HEK293T (cell line): ENCODE measurements around the gene TAOK1.
A peak's percentile ranks its signal among the peaks of the same experiment; 100 is the strongest.

Source experiments
- CTCF ChIA-PET: fragments of 350-600 bp; formaldehyde crosslinking; extraction: SDS; loops from one replicate; lab custom pipeline; 2021; ENCODE audit warnings: antibody characterized with exemption, inconsistent platforms; lab: Yijun Ruan, JAX
- POLR2A ChIA-PET: fragments of 350-600 bp; formaldehyde crosslinking; extraction: SDS; loops from one replicate; lab custom pipeline; 2020; ENCODE audit warnings: antibody characterized with exemption, inconsistent platforms; lab: Yijun Ruan, JAX
- DNase-seq: peaks from one replicate; pipeline ENCODE4 v3.0.0; 2012; ENCODE audit warnings: mixed read lengths; ENCODE audit errors: extremely low spot score
- ARNT ChIP-seq: fragments of 450-650 bp; IDR thresholded peaks from 2 replicates; pipeline ENCODE4 v1.6.1; 2017; ENCODE audit warnings: mild to moderate bottlenecking
- BHLHE40 ChIP-seq: fragments of 450-650 bp; IDR thresholded peaks from 2 replicates; pipeline ENCODE4 v1.6.1; 2016; ENCODE audit warnings: mild to moderate bottlenecking, moderate library complexity, borderline replicate concordance
- CTBP1 ChIP-seq: fragments of 450-650 bp; IDR thresholded peaks from 2 replicates; pipeline ENCODE4 v1.6.1; 2016; ENCODE audit warnings: borderline replicate concordance
- ELF4 ChIP-seq: fragments of 450-650 bp; IDR thresholded peaks from 2 replicates; pipeline ENCODE4 v1.6.1; 2017; ENCODE audit warnings: antibody characterized with exemption
- FOXA1 ChIP-seq: fragments of 450-650 bp; IDR thresholded peaks from 2 replicates; pipeline ENCODE4 v1.6.1; 2016; ENCODE audit warnings: mild to moderate bottlenecking
- FOXK2 ChIP-seq: fragments of 450-650 bp; IDR thresholded peaks from 2 replicates; pipeline ENCODE4 v1.6.1; 2016; ENCODE audit warnings: mild to moderate bottlenecking
- FOXM1 ChIP-seq: fragments of 450-650 bp; IDR thresholded peaks from 2 replicates; pipeline ENCODE4 v1.6.1; 2017; ENCODE audit warnings: mild to moderate bottlenecking, borderline replicate concordance
- HDGF ChIP-seq: fragments of 450-650 bp; IDR thresholded peaks from 2 replicates; pipeline ENCODE4 v1.6.1; 2017; ENCODE audit warnings: antibody characterized with exemption, borderline replicate concordance
- L3MBTL2 ChIP-seq: fragments of 450-650 bp; conservative IDR thresholded peaks from 2 replicates; pipeline ENCODE4 v1.6.1; 2016; ENCODE audit warnings: mild to moderate bottlenecking
- LEF1 ChIP-seq: fragments of 450-650 bp; IDR thresholded peaks from 2 replicates; pipeline ENCODE4 v1.6.1; 2017; ENCODE audit warnings: mild to moderate bottlenecking, borderline replicate concordance
- NFRKB ChIP-seq: fragments of 450-650 bp; IDR thresholded peaks from 2 replicates; pipeline ENCODE4 v1.6.1; 2016; ENCODE audit warnings: mild to moderate bottlenecking, moderate library complexity
- PKNOX1 ChIP-seq: fragments of 450-650 bp; IDR thresholded peaks from 2 replicates; pipeline ENCODE4 v1.6.1; 2016
- SP1 ChIP-seq: fragments of 450-650 bp; IDR thresholded peaks from 2 replicates; pipeline ENCODE4 v1.6.1; 2017
- SUZ12 ChIP-seq: fragments of 450-650 bp; IDR thresholded peaks from 2 replicates; pipeline ENCODE4 v1.6.1; 2016; ENCODE audit warnings: mild to moderate bottlenecking
- TARDBP ChIP-seq: fragments of 450-650 bp; IDR thresholded peaks from 2 replicates; pipeline ENCODE4 v1.6.1; 2016
- ZNF384 ChIP-seq: fragments of 450-650 bp; IDR thresholded peaks from 2 replicates; pipeline ENCODE4 v1.6.1; 2016

Gene TAOK1

GRCh38 chr17:29384901-29385300 is 5.3 kb upstream of the TAOK1 start:
- CTCF ChIA-PET = interaction anchor here (1.8 kb wide), 1 partner anchor 14 kb away, joined by 12 read pairs; no protein-coding TSS in a partner anchor
- POLR2A ChIA-PET = interaction anchor here (0.7 to 1.4 kb wide), 4 partner anchors 8 to 164 kb away, joined by 3 to 7 read pairs (median 4); partner anchors contain the start of gene NUFIP2
- TF ChIP-seq ZNF384 (no peak), FOXM1 (no peak)
- no peak for DNase-seq

GRCh38 chr17:29386760-29387159 is 3.4 kb upstream of the TAOK1 start:
- CTCF ChIA-PET = interaction anchor here (0.7 to 1.5 kb wide), 2 partner anchors 10 to 16 kb away, joined by 3 to 4 read pairs; no protein-coding TSS in a partner anchor
- POLR2A ChIA-PET = no interaction called here
- DNase-seq = no peak
- TF ChIP-seq ARNT (no peak), FOXK2 (no peak), NFRKB (no peak), ELF4 (no peak), ZNF384 (no peak), CTBP1 (no peak), HDGF (no peak), SUZ12 (no peak), L3MBTL2 (no peak), BHLHE40 (no peak), FOXM1 (no peak)

DNA sequence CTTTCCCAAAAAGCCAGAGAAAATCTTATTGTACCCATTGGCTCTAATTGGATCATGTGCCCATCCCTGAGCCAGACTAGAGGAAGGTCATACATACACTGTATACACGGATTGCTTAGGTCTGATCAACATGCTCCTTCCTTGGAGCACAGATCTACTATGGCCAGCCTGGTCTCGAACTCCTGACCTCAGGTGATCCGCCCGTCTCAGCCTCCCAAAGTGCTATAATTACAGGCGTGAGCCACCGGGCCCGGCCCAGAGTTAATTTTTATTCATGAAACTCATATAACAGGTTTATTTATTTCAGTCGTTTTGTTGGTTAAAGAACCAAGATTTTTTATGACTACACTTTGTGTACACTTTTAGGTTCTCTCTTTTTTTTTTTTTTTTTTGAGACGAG is 1.2 kb upstream of the TAOK1 start:
- CTCF ChIA-PET = no interaction called here

DNA sequence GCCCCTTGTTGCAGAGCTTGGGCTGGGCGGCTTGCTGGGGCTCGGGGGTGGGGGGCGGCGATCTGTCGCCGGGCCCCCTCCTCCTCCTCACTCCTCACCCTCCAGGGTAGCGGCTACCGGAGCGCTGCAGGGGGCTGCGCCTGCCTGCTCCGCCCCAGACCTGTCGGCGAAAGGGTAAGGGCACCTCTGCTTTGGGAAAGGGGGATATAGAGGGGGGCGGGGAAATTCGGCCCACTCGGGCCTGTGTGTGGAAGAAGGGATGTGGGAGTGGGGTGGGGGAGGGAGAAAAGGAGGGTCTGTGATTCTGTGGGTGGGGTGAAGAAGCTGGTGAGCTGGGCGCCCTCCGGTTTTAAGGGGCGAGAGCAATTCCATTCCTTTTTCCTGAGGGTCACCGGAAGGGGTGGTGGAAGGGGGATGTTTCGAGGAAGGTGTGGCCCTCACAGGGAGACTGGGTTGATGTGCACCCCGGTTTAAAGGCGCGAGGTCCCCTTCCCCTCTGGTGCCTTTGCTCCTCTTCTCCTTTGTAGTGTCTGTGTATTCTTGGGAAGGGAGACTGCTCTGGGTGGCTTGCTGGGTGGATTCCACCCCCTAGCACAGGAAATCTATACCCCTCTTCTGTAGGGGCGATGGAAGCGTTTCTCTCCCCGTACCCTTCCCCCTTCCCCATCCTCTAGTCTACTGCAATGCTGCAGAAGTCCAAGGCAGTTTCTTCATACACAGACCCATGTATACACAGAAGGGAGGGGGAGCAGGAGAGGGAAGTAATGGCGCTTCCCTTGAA is 878 bp downstream of the TAOK1 start:
- DNase-seq = peak; percentile 19
- CTCF ChIA-PET = no interaction called here
- no peak for TF ChIP-seq FOXA1
- TF ChIP-seq BHLHE40 = no peak
- no peak for TF ChIP-seq FOXK2
- TF ChIP-seq FOXM1 = no peak
- TF ChIP-seq TARDBP = no peak
- no peak for TF ChIP-seq ZNF384
- TF ChIP-seq SUZ12 = no peak
- no peak for TF ChIP-seq ELF4
- no peak for TF ChIP-seq PKNOX1
- TF ChIP-seq ARNT = no peak
- no peak for TF ChIP-seq CTBP1
- TF ChIP-seq LEF1 = no peak
- TF ChIP-seq L3MBTL2 = no peak
- TF ChIP-seq HDGF = no peak
- POLR2A ChIA-PET = interaction anchor here (0.7 to 1.7 kb wide), 11 partner anchors 9 to 473 kb away, joined by 3 to 9 read pairs (median 5); partner anchors contain the start of gene ABHD15

More for the DNA sequence above, 1.2 kb upstream of the TAOK1 start:
- TF ChIP-seq ZNF384 (peak; percentile 62), ARNT (no peak)
- no peak for DNase-seq
- POLR2A ChIA-PET = no interaction called here

- ChIA-PET CTCF (interaction anchor here (1.5 kb wide), 1 partner anchor 245 kb away, joined by 3 read pairs; no protein-coding TSS in a partner anchor), POLR2A (interaction anchor here (1.2 kb wide), 1 partner anchor 144 kb away, joined by 3 read pairs; no protein-coding TSS in a partner anchor)
- DNase-seq = no peak
- TF ChIP-seq L3MBTL2 = no peak
- TF ChIP-seq BHLHE40 = no peak
- no peak for TF ChIP-seq SUZ12
- TF ChIP-seq NFRKB = no peak
- no peak for TF ChIP-seq LEF1
- TF ChIP-seq FOXM1 = no peak
These were observed 3.3 kb downstream of the TAOK1 start for GRCh38 chr17:29393436-29393835.

GRCh38 chr17:29394761-29395160 is 4.6 kb downstream of the TAOK1 start:
- ChIA-PET CTCF (no interaction called here), POLR2A (no interaction called here)
- DNase-seq = no peak
- TF ChIP-seq SP1 = no peak
- no peak for TF ChIP-seq ZNF384
- no peak for TF ChIP-seq SUZ12
- TF ChIP-seq BHLHE40 = no peak
- TF ChIP-seq NFRKB = no peak
- TF ChIP-seq ELF4 = no peak
- no peak for TF ChIP-seq HDGF
- no peak for TF ChIP-seq TARDBP
- no peak for TF ChIP-seq CTBP1
- TF ChIP-seq FOXM1 = no peak
- no peak for TF ChIP-seq FOXK2
- TF ChIP-seq L3MBTL2 = no peak
- TF ChIP-seq ARNT = no peak
- TF ChIP-seq FOXA1 = no peak
- TF ChIP-seq LEF1 = no peak

GRCh38 chr17:29396066-29396465 is 5.9 kb downstream of the TAOK1 start:
- POLR2A ChIA-PET = no interaction called here
- no peak for TF ChIP-seq FOXK2
- no peak for TF ChIP-seq PKNOX1
- no peak for TF ChIP-seq ELF4
- no peak for TF ChIP-seq ARNT
- TF ChIP-seq LEF1 = no peak
- no peak for TF ChIP-seq SP1
- no peak for TF ChIP-seq L3MBTL2
- TF ChIP-seq CTBP1 = no peak
- CTCF ChIA-PET = interaction anchor here (1.5 kb wide), 1 partner anchor 26 kb away, joined by 6 read pairs; no protein-coding TSS in a partner anchor
- DNase-seq = no peak
